ENCODE results near the gene SEMA4C. TPM values are rescaled to one million over a fixed set of nuclear protein-coding genes. Genes with fewer than 3 reads are reported as not detected.
A peak's percentile ranks its signal among the peaks of the same experiment; 100 is the strongest.

Gene SEMA4C
- total RNA-seq, 1 donor from 2014 or later = 20.6 TPM

DNA sequence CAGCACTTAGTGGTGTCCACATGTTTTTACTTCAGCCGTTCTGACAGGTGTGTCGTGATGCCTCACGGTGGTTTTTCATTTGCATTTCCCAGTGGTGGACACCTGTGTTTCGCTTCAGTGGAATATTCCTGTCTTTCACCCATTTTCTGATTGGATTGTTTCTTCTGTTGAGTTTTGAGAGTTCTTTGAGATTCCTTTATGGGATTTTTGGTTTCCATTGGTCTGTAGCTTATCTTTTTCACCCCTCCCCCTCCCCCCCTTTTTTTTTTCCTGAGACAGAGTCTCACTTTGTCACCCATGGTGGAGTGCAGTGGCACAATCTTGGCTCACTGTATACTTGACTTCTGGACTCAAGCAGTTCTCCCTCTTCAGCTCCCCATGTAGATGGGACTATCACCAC, 34.0 kb downstream of the SEMA4C start:
- Mint-ChIP-seq H3K4me3 (no peak overlapping the region), H3K9me3 (no peaks in the 10 kb centered on the region), H3K4me1 (ENCODE audit: low read depth) (peaks cover 4% of the 10 kb centered on the region), H3K36me3 (ENCODE audit: low read depth) (peaks cover 20% of the 10 kb centered on the region), H3K27me3 (ENCODE audit: insufficient read depth) (no peaks in the 10 kb centered on the region), H3K27ac (no peak overlapping the region)
- intact Hi-C loops (cut with micrococcal nuclease) = no loop called here
- no peak for DNase-seq (ENCODE audit: low spot score)

- no peaks in the 10 kb centered on the region for H3K9me3 Mint-ChIP-seq
- H3K27me3 Mint-ChIP-seq (ENCODE audit: insufficient read depth) = no peaks in the 10 kb centered on the region
- intact Hi-C loops (cut with micrococcal nuclease) = no loop called here
- no peak overlapping the region for H3K27ac Mint-ChIP-seq
- peaks cover 4% of the 10 kb centered on the region for H3K4me1 Mint-ChIP-seq (ENCODE audit: low read depth)
- H3K4me3 Mint-ChIP-seq = no peak overlapping the region
- H3K36me3 Mint-ChIP-seq (ENCODE audit: low read depth) = peaks cover 27% of the 10 kb centered on the region
- no peak for DNase-seq (ENCODE audit: low spot score)
These were observed 36.9 kb downstream of the SEMA4C start for GRCh38 chr2:96832754-96833507.

DNA sequence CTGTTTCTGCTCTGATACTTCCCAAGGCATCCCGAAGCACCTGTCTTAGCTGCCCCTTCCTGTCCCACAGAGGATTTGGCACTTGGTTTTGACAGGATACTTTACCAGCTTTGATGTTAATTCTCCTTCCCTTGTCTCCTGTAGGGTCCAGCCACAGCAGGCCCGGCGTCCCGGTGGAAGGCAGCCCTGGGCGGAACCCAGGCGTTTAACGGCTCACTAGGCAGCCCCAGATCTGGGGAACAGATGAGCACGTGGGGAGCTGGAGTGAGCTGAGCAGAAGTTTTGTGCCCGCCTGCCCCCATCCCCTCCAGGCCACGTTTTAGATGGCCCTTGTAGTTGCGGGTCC, 37.5 kb downstream of the SEMA4C start:
- Mint-ChIP-seq H3K27ac (no peak overlapping the region), H3K36me3 (ENCODE audit: low read depth) (peaks cover 27% of the 10 kb centered on the region), H3K9me3 (no peaks in the 10 kb centered on the region), H3K27me3 (ENCODE audit: insufficient read depth) (no peaks in the 10 kb centered on the region), H3K4me3 (no peak overlapping the region), H3K4me1 (ENCODE audit: low read depth) (peaks cover 4% of the 10 kb centered on the region)
- DNase-seq (ENCODE audit: low spot score) = no peak
- intact Hi-C loops (cut with micrococcal nuclease) = no loop called here

- Mint-ChIP-seq H3K9me3 (no peaks in the 10 kb centered on the region), H3K27me3 (ENCODE audit: insufficient read depth) (no peaks in the 10 kb centered on the region), H3K4me1 (ENCODE audit: low read depth) (peaks cover 4% of the 10 kb centered on the region), H3K4me3 (no peak overlapping the region), H3K36me3 (ENCODE audit: low read depth) (peaks cover 27% of the 10 kb centered on the region), H3K27ac (no peak overlapping the region)
- intact Hi-C loops (cut with micrococcal nuclease) = no loop called here
- DNase-seq (ENCODE audit: low spot score) = no peak
These were observed 38.2 kb downstream of the SEMA4C start for GRCh38 chr2:96831679-96832078.

DNA sequence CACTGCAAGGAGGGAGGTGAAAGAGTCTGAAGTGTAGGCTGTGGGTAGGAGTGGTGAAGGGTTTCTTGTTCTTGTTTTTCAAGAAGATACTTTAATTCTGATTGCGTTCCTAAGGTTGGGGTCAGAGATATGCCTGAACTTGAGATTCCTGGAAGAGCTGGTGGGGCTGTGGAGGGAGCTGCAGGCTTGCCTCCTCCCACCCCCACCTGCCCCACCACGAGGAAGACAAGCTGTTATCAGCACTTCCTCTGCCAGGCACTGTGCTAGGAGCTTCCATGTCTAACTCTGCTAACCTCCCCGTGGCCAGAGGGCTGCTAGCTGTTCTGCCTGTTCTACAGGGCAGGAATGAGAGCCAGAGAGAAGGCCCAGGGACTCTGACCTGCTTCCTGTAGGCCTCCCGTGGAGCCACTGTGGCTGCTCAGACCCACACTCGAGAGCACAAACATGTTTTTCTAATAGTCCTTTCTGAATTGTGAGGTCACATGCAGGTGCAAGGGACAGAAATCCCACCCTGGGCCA, 39.8 kb downstream of the SEMA4C start:
- no peaks in the 10 kb centered on the region for H3K27me3 Mint-ChIP-seq (ENCODE audit: insufficient read depth)
- intact Hi-C loops (cut with micrococcal nuclease) = no loop called here
- no peak overlapping the region for H3K4me3 Mint-ChIP-seq
- peaks cover 4% of the 10 kb centered on the region for H3K4me1 Mint-ChIP-seq (ENCODE audit: low read depth)
- H3K36me3 Mint-ChIP-seq (ENCODE audit: low read depth) = peaks cover 33% of the 10 kb centered on the region
- no peaks in the 10 kb centered on the region for H3K9me3 Mint-ChIP-seq
- DNase-seq (ENCODE audit: low spot score) = no peak
- peak overlapping the region; percentile 40 for H3K27ac Mint-ChIP-seq

GRCh38 chr2:96828874-96829273, 41.0 kb downstream of the SEMA4C start:
- no peak overlapping the region for H3K4me3 Mint-ChIP-seq
- H3K36me3 Mint-ChIP-seq (ENCODE audit: low read depth) = peaks cover 33% of the 10 kb centered on the region
- intact Hi-C loops (cut with micrococcal nuclease) = no loop called here

DNA sequence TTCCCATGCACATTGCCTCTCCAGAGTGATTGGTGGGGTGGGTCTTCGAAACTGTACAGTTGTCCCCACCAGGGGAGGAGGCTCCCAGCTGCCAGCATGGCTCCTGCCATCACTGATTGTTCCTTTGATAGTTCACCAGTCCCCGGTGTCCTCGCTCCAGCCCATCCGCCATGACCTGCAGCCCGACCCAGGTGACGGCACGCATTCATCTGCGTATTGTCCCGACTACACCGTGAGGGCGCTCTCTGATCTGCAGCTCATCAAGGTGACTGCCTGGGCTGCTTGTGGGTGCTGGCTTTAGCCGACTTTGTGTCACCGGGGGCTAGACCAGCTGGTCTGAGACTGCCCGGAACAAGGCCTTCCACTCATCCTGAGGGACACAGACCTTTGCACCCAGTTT, 41.4 kb downstream of the SEMA4C start:
- H3K9me3 Mint-ChIP-seq = no peaks in the 10 kb centered on the region
- peaks cover 32% of the 10 kb centered on the region for H3K36me3 Mint-ChIP-seq (ENCODE audit: low read depth)
- no peaks in the 10 kb centered on the region for H3K27me3 Mint-ChIP-seq (ENCODE audit: insufficient read depth)
- DNase-seq (ENCODE audit: low spot score) = no peak
- no peak overlapping the region for H3K4me3 Mint-ChIP-seq
- peaks cover 4% of the 10 kb centered on the region for H3K4me1 Mint-ChIP-seq (ENCODE audit: low read depth)
- intact Hi-C loops (cut with micrococcal nuclease) = no loop called here
- H3K27ac Mint-ChIP-seq = no peak overlapping the region

More at GRCh38 chr2:96828874-96829273, 41.0 kb downstream of the SEMA4C start:
- H3K4me1 Mint-ChIP-seq (ENCODE audit: low read depth) = peaks cover 4% of the 10 kb centered on the region
- no peaks in the 10 kb centered on the region for H3K9me3 Mint-ChIP-seq
- DNase-seq (ENCODE audit: low spot score) = no peak
- H3K27ac Mint-ChIP-seq = no peak overlapping the region
- no peaks in the 10 kb centered on the region for H3K27me3 Mint-ChIP-seq (ENCODE audit: insufficient read depth)

DNA sequence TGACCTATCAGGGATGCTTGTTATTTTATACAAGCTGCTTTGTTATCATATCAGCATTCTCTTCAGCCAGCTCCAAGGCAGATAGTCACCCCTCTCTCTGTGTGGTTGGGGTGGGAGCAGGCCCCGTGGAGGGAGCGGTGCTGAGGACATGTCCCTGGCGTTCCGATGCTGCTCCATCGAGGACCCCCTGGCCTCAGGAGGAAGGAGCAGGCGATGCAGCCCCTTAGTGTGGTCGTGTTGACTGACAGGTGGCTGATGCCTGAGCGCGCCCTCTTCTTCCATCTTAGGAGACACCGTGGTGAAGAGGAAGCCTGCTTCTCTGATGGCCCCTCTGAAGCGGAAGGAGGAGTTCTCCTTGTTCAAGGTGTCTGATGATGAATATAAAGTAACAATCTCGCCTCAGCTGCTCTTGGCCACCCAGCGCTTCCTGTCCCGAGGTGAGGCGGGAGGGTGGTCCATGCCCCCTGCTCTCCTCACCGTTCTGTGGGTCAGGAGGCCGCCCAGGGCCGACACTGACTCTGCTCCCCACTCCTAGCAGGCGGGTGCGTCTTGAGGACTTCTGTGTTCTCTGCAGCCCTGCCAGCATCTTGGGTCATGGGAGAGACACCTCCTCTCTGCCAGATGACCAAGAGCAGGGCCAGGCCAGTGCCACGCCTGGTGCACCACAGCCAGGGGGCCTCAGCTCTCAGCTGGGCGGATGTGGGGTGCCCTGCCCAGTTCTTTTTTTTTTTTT, 43.2 kb downstream of the SEMA4C start:
- Mint-ChIP-seq H3K27me3 (ENCODE audit: insufficient read depth) (no peaks in the 10 kb centered on the region), H3K27ac (no peak overlapping the region), H3K9me3 (no peaks in the 10 kb centered on the region), H3K4me1 (ENCODE audit: low read depth) (peaks cover 4% of the 10 kb centered on the region), H3K36me3 (ENCODE audit: low read depth) (peaks cover 27% of the 10 kb centered on the region), H3K4me3 (no peak overlapping the region)
- DNase-seq (ENCODE audit: low spot score) = no peak
- intact Hi-C loops (cut with micrococcal nuclease) = no loop called here

DNA sequence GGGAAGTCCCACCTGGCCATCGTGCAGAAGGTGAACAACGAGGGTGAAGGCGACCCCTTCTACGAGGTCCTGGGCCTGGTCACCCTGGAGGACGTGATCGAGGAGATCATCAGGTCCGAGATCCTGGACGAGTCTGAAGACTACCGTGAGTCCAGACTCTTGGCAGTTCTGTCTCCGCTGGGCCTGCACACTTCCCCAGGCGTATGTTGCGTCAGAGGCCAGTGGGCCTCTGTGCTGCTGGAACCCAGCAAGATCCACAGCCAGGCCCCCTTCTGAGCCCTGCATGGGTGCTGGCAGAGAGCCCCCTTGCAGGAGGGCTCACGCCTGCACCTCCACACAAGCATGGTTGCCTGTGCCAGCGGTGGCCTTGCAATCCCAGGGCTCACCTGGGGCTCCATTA, 44.8 kb downstream of the SEMA4C start:
- intact Hi-C loops (cut with micrococcal nuclease) = no loop called here
- Mint-ChIP-seq H3K36me3 (ENCODE audit: low read depth) (peaks cover 31% of the 10 kb centered on the region), H3K27me3 (ENCODE audit: insufficient read depth) (no peaks in the 10 kb centered on the region), H3K9me3 (no peaks in the 10 kb centered on the region), H3K4me3 (no peak overlapping the region), H3K4me1 (ENCODE audit: low read depth) (peaks cover 19% of the 10 kb centered on the region), H3K27ac (no peak overlapping the region)
- no peak for DNase-seq (ENCODE audit: low spot score)

DNA sequence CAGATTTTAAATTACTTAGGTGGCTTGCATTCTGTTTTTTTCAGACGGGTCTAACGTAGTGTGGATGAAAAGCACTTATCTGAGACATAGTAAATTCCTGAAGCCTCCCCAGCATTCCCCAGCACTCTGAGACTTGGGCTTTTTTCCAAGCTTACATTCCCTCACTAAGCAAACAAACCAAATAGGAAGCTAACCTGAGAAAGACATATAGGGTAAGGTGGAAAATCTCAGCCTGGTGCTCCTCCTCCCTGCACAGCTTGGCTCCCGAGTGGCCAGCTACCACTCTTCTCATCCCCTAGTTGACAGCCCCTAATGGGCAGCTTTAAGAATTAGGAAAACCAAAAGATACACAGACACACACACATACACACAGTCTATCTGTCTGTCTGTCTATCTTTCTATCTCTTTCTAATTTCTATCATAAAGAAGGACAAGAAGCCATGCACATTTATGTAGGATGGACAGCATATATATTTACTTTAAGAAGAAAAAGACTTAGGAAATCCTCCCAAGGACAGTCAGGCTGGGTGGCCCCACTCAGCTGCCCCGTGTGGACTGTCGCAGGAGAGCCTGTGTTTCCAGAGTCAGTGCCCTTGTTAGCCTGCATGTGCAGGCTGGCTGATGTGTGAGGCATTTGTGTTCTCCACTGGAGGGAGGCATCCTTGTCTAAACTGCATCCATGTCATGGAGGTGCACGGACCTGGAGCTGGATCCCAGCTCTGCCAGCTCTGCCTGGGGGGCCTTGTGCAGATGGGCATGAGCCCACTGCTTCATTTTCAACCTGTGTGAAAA, 45.6 kb downstream of the SEMA4C start:
- H3K4me1 Mint-ChIP-seq (ENCODE audit: low read depth) = peaks cover 23% of the 10 kb centered on the region
- DNase-seq (ENCODE audit: low spot score) = no peak
- intact Hi-C loops (cut with micrococcal nuclease) = no loop called here
- no peaks in the 10 kb centered on the region for H3K9me3 Mint-ChIP-seq
- H3K27me3 Mint-ChIP-seq (ENCODE audit: insufficient read depth) = no peaks in the 10 kb centered on the region
- H3K4me3 Mint-ChIP-seq = no peak overlapping the region
- H3K36me3 Mint-ChIP-seq (ENCODE audit: low read depth) = peaks cover 31% of the 10 kb centered on the region
- H3K27ac Mint-ChIP-seq = no peak overlapping the region

DNA sequence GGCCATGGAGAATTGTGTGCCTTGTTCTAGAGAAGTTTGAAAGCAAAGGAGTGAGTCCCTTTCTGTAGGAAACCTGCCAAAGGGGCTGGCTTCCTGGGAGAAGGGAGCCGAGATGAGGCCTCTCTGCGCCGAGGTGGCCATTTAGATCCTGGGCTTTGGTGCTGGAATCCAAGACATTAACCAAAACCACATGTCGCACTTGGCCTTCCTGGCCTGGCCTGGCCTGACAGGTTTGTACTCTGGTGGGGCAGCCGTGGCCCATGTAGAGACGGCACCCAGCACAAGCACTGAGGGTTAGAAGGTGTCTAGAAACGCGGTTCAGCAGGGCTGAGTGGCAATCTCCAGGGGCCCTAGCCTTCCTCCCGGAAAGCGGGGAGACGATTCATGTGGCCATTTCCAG, 46.7 kb downstream of the SEMA4C start:
- Mint-ChIP-seq H3K9me3 (no peaks in the 10 kb centered on the region), H3K36me3 (ENCODE audit: low read depth) (peaks cover 30% of the 10 kb centered on the region), H3K27me3 (ENCODE audit: insufficient read depth) (no peaks in the 10 kb centered on the region), H3K27ac (no peak overlapping the region), H3K4me1 (ENCODE audit: low read depth) (peaks cover 33% of the 10 kb centered on the region), H3K4me3 (no peak overlapping the region)
- intact Hi-C loops (cut with micrococcal nuclease) = loop anchor here (2.0 kb wide), 1 partner anchor 16 kb away; no protein-coding TSS in a partner anchor
- DNase-seq (ENCODE audit: low spot score) = no peak

DNA sequence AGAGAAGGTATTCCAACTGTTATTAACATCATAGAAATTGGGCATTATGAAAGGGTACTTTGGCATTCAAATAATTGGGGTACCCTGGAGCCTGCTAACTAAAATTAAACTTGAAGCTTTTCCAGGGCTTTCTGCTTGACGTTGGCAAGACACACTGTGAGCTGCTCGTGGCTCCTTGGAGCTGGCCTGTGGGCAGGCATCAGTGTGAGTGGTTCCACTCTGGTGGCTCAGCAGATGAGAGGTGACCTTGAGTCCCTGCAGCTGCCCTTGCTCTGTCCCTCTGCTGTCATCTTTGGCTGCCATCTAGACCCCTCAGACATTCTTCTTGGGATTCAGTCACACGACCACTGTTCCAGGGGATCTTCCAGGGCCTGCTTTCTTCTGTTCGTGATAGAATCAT, 47.1 kb downstream of the SEMA4C start:
- H3K4me3 Mint-ChIP-seq = no peak overlapping the region
- H3K27ac Mint-ChIP-seq = no peak overlapping the region
- peaks cover 33% of the 10 kb centered on the region for H3K36me3 Mint-ChIP-seq (ENCODE audit: low read depth)

More for the DNA sequence above, 47.1 kb downstream of the SEMA4C start:
- peaks cover 37% of the 10 kb centered on the region for H3K4me1 Mint-ChIP-seq (ENCODE audit: low read depth)
- no peaks in the 10 kb centered on the region for H3K27me3 Mint-ChIP-seq (ENCODE audit: insufficient read depth)
- DNase-seq (ENCODE audit: low spot score) = no peak
- intact Hi-C loops (cut with micrococcal nuclease) = loop anchor here (2.0 kb wide), 1 partner anchor 16 kb away; no protein-coding TSS in a partner anchor
- no peaks in the 10 kb centered on the region for H3K9me3 Mint-ChIP-seq

Measured in activated T-helper 1 cell treated with anti-CD3 and anti-CD28 coated beads, Interleukin-12 subunit alpha, Interleukin-12 subunit beta, Interleukin-2, Interleukin-4 antibody, amounts not matched to agents 30 ng/mL and 10 ng/mL and 1 ng/mL, durations not matched to agents 14 hours and 24 hours and 36 hours (primary cell).